Fibroblast of skin of abdomen (primary cell): Measurements from ENCODE around the gene PSMD4. TPM values are rescaled to one million over a fixed set of nuclear protein-coding genes. Genes with fewer than 3 reads are reported as not detected.
"Not testable (repeated sequence)": the region's sequence is repeated elsewhere in the genome, so short reads cannot be mapped to it uniquely, and the experiment has no call there.

Source experiments
- DNase-seq: peaks from one replicate; pipeline ENCODE4 v3.0.0-alpha.2; 2013
- polyA plus RNA-seq, 2 experiments: library from polyadenylated mRNA; unstranded; fragments of 120-200 nt; gene quantifications; one replicate each; pipeline ENCODE4 v1.2.1, GENCODE V29; 2013; ENCODE audit not compliant: insufficient read length in 2 of 2

PSMD4 gene
- 163 TPM for polyA plus RNA-seq (2013, experiment 1 of 2; ENCODE audit: insufficient read length)
- 167 TPM for polyA plus RNA-seq (2013, experiment 2 of 2; ENCODE audit: insufficient read length)

DNA sequence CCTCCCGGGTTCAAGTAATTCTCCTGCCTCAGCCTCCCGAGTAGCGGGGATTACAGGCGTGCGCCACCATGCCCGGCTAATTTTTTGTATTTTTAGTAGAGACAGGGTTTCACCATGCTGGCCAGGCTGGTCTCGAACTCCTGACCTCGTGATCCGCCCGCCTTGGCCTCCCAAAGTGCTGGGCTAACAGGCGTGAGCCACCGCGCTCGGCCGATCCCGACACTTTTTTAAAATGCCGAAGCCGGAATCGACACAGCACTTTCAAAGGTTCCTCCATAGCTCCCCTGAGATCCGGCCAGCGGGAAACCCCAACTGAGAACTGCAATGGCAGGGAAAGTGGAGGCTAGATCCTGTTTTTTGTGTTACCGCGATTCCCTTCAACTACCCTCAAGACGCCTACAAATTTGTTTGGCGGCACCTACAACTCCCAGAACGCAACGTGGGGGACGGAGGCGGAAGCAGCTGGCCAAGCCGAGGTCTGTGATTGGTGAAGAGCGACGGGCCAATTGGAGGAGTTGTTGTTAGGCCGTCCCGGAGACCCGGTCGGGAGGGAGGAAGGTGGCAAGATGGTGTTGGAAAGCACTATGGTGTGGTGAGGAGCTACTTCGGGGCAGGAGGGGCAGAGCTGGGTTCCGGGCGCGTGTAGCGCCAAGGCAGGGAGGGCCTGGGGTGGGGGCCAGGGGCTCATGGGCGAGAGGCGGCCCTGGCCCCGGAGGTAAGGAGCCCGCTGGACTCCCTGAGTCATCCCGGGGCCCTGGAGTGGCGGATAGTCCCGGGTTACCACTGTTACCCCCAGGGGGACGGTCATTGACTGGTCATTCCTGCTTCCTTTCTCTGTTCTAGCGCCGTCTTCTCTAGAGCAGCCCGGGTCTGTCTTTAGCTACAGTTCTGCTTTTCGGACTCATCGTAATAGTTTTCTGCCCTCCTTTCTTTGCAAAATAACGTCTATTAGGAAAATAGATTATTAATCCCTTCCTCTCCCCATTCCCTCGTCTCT, at the start of gene PSMD4:
Gene PSMD4 (plus strand): TSS at position 518 of the 997 bp plus-strand sequence. CDS start 49 bp downstream, at position 567.
- peak; percentile 97 for DNase-seq

DNA sequence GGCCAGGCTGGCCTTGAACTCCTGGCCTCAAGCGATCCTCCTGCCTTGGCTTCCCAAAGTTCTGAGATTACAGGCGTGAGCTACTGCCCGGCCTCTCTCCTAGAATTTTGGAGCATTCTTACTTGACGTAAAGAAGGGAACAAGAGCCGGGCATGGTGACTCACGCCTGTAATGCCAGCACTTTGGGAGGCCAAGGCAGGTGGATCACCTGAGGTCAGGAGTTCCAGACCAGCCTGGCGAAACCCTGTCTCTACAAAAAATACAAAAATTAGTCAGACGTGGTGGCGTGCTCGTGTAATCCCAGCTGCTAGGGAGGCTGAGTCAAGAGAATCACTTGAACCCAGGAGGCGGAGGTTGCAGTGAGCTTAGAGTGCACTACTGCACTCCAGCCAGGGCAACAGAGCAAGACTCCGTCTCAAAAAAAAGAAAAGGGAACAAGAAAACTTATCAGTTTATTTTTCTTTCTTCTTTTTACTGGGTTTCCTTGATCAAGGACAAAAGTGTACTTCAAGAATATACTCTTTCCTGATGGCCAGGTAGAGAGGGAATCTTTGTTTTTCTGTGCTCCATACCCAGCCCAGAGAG, 49.1 kb upstream of the PSMD4 start:
- not testable (repeated sequence) for DNase-seq

DNA sequence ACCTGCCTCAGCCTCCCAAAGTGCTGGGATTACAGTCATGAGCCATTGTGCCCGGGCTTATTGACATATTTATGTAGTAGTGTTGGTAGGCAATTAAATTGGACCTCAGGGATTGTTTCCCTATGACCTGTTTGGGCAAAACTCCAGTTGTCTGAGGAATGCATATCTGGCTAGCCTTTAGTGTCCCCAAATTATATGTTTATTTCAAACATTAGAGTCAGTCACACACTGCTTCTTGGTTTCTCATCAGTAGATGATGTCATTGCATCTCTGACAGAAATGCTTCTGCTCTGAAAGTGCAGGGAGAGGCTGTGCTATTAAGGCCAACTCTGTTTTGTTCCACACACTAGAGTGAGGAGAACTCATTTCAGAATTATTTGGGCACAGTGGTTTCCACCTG, 43.7 kb upstream of the PSMD4 start:
- DNase-seq, result peak; percentile 17

DNA sequence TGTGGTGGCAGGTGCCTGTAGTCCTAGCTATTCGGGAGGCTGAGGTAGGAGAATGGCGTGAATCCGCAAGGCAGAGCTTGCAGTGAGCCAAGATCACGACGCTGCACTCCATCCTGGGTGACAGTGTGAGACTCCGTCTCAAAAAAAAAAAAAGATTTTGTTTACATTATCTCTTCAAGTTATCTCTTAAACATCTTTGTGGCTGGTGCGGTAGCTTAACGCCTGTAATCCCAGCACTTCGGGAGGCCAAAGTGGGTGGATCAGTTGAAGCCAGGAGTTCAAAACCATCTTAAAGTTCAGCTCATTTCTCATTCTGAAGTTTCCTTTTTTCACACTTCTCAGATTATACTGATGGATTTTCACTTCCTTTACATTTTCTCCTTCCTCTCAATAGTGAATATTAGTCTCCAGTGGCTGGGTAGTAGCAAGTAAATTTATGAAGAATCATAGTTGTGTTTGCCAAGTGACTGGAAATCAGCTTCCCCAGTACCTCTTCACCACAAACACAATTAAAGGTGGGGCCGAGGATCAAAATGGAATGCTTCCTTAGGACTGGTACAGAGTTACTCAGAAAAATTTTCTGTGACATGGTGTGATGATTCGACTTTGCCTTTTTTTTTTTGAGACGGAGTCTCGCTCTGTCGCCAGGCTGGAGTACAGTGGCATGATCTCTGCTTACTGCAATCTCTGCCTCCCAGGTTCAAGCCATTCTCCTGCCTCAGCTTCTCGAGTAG, 42.4 kb upstream of the PSMD4 start:
- DNase-seq, result no peak

DNA sequence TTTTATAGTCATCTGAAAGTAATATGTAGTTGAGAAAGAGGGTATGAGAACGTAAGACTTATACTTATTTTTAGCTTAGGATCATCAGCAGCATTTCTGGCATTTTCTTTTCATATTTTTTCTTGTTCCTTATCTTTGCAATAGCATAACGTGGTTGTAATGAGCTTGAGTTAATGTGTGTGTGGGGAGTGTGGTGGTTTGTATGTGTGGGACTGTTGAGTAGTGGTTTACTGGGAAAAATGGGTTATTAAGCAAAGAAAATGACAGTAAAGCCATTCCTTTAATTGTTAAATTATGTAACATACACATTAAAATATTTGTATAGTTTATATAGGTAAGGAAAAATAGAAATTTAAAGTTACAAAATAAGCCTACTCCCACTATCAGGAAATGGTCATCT, 41.0 kb upstream of the PSMD4 start:
- no peak for DNase-seq

DNA sequence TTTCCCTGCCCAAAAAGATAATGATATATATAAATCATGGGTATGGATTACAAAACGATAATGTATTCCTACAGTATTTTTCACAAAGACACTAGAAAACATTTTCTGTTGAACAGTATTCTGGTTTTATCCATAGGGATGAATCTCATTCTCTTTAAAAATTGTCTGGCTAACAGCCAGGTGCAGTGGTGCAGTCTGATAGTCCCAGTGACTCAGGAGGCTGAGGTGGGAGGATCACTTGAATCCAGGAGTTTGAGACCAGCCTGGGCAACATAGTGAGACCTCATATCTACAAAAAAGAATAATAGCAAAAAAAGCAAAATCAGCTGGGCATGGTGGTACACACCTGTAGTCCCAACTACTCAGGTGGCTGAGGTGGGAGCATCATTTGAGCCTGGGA, 32.9 kb upstream of the PSMD4 start:
- no peak for DNase-seq

DNA sequence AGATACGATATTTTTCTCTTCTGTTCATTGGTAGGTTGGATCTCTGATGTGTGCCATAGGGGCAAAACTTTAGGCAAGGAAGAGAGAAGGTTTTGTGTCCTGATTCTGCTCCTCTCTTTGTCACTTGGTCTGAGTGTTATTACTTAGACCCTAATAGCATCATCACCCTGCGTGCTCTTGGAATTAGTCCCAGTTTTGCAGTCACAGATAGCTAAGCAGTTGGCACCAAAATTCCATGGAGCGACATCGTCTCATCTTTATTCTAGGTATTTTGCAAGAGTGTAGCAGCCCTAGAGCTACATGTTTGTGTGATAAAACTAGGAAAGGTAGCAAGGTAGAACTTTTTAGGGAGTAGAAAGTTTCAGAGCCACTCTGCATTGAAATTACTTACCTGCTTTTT, 32.4 kb upstream of the PSMD4 start:
- DNase-seq, result no peak

DNA sequence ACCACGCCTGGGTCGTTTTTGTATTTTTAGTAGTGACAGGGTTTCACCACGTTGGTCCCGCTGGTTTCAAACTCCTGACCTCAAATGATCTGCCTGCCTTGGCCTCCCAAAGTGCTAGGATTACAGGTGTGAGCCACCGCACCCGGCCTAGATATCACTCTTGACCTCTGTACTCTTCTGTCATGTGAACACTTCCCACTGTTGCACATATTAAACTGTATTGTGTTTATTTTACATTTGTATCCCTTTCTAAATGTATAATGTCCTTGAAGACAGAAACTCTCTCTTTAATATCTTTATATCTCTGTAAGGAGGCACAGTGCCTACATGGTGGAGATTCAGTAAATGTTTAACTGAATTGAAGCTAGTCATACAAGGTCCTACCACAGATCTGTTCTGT, 19.3 kb upstream of the PSMD4 start:
- no peak for DNase-seq

DNA sequence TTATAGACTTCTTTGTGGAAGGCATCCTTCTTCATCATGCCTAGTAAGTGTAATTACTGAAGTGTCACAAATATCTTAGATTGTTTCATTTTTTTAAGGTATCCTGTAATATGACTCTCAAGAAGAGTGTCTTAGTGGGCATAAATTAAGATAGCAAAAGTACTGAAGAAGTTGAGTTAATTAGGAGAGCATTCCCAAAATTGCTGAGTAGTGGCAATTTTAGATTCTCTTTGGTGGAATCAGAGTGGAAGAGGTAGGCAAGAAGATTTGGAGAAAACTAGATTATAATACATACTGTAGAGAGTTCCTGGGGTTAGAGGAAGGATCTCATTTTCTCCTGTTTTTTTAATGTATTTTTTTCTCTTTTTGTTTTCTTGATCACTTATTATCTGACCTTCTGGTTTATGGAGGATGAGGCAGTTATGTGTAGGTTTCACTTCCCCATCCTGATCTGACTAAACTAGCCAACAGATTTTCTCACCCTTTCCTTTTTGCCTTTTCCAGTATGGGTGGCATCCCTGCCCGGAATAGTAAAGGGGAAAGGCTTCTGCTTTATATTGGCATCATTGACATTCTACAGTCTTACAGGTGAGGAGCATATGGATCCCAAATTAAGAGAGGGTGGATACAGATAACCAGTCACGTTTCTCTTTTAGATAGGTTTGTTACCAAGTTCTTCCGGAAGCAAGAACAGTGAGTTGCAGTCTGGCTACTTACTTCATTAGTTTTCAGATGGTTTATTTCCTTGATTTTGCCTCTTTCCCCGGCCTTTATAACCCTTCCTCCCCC, 16.7 kb upstream of the PSMD4 start:
- DNase-seq, result no peak

DNA sequence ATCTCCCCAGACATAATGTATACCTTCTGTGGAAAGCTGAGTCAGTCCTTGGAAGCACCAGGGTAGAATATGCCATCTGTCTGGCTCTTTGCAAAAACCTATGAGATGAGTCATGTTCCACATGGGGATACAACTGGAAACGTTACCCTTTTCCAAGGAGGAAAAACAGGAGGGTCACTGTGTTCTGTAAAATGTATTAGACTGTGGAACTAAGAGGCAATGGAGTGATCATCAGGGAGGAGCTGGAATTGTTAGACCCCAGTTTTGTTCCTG, 16.1 kb upstream of the PSMD4 start:
- peak; percentile 93 for DNase-seq

DNA sequence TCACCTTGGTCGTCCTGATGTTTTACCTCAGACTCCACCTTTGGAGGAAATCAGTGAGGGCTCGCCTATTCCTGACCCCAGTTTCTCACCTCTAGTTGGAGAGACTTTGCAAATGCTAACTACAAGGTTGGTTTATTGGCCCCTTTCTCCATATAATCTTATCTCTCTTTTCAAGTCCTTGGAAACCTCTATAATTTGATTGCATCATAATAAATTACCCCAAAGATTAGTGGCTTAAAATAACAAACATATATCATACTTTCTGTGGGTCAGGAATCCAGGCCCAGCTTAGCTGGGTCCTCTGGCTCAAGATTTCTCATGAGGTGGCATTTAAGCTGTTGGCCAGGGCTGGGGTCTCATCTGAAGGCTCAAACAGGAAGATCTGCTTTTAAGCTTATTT, 12.1 kb upstream of the PSMD4 start:
- no peak for DNase-seq

DNA sequence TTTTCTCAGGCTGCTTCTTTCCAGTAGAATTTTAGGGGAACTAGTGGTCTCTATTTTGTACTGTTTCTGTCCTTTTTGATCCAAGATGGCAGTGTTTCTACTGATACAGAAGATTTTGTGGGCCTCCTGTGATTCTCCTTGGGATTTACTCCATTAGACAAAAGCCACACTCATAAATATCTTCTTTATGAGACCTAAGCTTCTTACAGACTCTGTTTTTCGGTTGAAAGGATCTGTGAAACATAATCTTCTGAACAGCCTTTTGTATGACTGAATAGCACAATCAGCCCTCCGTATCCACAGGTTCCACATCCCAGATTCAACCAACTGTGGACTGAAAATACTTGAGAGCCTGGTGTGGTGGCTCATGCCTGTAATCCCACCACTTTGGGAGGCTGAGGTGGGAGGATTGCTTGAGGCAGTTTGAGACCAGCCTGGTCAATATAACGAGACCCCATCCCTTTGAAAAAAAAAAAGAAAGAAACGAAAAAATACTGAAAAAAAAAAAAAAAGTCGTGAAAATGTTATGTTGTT, 10.8 kb upstream of the PSMD4 start:
- no peak for DNase-seq

DNA sequence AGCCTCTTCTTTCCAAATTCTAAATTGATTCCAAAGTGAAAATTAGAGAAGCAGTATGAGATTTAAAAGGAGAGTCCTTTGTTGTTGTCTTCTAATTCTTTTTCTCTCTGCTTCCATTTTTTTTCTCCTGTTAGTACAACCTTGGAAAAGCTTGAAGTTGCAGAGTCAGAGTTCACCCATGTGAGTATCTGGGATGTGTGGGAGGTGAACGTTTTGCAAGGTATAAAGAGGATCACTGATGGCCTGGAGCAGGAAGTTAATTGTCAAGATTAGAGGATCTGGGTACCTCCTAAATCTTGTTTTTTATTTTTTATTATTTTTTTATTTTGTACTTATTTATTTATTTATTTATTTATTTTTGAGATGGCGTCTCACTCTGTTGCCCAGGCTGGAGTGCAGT, 7.7 kb upstream of the PSMD4 start:
- no peak for DNase-seq

DNA sequence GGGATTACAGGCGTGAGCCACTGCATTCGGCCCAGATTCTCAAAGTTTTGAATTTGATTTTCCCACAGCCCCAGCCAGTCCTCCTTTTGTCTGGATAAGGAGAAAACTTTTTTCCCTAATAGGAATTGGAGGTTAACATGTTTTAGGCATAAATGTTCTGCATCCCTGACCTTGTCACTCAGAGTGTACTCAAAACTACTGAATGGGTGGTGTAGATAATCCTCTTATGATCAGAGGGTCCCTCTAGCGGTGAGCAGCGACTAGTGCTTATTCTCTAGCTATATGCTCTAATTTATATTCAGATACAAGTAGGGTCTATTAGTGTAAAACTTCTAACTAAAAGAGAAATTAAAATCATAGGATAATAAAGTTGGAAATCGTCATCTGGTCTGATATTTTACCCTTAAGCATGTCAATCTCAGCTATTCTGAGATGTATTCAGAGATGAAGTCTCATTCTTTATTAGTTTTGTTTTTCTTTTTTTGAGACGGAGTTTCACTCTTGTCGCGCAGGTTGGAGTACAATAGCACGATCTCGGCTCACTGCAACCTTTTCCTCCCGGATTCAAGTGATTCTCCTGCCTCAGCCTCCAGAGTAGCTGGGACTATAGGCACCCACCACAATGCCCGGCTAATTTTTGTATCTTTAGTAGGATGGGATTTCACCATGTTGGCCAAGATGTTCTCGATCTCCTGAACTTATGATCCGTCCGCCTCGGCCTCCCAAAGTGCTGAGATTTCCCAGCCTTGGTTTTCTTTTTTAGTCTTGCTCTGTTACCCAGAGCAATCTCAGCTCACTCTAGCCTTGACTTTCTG, 2.7 kb upstream of the PSMD4 start:
- peak; percentile 74 for DNase-seq

DNA sequence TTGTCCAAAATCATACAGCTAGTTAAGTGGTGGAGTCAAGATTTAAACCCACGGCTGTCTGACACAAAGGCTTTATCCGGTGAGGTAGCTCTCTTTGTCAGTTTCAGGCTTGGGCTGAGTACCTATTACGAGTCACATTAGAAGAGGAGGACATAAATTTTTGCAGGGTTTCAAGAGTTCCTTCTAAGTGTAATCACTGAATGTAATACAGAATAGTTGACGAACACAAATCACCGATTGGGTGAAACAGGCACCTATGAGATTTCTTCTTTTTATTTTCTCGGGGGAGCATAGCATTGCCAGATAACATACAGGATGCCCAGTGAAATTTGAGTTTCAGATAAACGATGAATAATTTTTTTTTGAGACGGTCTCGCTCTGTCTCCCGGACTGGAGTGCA, 847 bp downstream of the PSMD4 start:
- no peak for DNase-seq

DNA sequence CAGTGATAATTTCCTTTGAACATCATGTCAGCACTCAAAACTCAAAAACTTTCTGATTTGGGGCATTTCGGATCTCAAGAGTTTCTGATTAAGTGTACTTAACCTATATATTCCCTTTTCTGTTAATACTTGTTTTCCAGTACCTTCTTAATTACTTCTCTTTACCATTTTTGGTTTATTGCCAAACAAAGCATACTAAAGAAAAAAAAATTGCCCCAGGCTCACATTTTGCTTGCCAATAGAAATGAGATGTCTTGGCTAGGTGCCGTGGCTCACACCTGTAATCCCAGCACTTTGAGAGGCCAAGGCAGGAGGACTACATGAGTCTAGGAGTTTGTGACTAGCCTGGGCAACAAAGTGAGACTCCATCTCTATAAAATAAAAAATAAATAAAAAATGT, 4.8 kb downstream of the PSMD4 start:
- DNase-seq, result no peak

DNA sequence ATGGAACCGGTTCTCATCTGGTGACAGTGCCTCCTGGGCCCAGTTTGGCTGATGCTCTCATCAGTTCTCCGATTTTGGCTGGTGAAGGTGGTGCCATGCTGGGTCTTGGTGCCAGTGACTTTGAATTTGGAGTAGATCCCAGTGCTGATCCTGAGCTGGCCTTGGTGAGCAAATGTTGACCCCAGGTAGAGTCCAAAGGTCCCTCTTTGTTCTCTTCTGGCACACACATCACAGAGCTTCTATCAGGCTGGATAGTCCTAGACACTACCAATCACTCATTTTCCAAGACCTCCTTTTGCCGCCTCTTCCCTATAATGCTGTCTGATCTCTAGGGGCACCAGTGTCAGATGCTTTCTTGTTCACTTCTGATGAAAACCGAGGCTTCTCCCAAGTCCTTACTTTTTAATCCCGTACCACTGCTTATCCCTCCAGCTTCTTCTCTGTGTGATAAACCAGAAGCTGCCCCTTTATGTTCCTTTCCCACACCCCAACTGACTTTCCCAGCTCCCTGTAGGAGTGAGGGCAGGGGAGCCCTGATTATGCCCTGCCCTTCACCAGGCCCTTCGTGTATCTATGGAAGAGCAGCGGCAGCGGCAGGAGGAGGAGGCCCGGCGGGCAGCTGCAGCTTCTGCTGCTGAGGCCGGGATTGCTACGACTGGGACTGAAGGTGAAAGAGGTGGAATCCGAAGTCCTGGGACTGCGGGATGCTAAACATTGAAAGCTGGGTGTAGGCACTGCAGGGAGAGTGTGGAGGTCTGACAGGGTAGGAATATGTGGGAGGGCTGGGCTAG, 11.1 kb downstream of the PSMD4 start:
- no peak for DNase-seq

DNA sequence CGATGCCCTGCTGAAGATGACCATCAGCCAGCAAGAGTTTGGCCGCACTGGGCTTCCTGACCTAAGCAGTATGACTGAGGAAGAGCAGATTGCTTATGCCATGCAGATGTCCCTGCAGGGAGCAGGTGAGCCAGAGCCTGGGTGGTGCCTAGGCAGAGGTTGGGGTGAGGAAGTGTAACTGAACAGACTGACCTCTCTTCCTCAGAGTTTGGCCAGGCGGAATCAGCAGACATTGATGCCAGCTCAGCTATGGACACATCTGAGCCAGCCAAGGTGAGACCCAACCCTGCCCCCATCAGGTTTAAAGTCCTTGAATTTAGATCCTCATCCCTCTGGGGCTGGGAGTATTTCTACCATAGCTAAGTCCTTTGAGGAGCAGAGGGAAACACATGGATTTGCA, 11.8 kb downstream of the PSMD4 start:
- no peak for DNase-seq

DNA sequence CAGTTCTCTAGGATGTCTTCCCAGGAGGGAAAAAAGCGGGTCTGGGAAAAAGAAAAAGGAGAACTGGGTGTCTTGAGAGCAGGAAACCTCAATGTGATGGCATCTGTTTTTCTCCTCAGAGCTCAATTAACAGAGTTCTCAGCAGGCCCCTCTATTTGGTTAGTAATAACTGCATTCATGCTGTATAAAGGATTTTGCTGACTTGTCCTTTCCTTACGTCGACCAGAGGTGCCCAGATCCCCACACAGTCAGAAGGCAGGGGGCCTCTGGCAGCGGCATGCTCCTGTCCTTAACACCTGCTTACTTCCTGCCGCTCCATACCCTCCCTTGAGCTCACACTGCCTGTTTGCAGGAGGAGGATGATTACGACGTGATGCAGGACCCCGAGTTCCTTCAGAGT, 12.3 kb downstream of the PSMD4 start:
- no peak for DNase-seq

DNA sequence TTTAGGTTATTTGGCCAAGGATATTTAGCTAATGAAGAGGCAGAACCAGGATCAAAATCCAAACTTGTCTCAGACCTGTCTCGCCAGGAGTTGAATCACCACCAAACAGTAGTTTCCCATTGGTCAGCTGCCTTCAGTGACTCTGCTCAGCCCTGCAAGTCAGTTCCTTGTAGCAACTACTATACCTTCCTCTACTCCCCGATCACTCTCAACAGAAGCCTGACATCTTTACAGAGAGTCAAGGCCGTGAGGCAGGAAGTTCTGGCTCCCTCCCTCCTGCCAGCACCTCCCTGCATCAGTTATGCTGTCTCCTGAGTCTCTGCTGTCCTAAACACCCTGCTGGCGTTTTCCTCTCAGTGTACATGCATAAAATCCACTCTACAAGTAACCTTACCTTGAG, 13.2 kb downstream of the PSMD4 start:
- DNase-seq, result no peak
